ENCODE measurements around the gene PPIP5K2.

DNA sequence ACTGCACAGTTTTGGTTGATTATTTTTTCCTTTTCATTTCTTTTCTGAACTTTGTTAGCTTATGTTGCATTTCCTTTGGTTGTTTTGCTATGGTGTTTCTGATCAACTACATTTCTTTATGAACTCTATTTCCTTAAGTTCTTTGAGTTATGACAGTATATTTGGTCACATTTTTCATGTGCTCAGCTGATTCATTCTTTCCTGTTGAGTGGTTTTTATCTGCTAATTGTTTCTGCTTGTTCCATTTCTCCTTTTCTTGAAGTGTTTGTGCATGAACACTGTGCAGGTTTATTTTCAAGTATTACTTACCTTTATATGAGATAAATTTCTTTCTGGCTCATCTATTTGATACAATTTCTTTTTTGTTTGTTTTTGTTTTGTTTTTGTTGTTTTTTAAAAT lies 87.6 kb downstream of the PPIP5K2 start:
- TF ChIP-seq, protein P1, sequence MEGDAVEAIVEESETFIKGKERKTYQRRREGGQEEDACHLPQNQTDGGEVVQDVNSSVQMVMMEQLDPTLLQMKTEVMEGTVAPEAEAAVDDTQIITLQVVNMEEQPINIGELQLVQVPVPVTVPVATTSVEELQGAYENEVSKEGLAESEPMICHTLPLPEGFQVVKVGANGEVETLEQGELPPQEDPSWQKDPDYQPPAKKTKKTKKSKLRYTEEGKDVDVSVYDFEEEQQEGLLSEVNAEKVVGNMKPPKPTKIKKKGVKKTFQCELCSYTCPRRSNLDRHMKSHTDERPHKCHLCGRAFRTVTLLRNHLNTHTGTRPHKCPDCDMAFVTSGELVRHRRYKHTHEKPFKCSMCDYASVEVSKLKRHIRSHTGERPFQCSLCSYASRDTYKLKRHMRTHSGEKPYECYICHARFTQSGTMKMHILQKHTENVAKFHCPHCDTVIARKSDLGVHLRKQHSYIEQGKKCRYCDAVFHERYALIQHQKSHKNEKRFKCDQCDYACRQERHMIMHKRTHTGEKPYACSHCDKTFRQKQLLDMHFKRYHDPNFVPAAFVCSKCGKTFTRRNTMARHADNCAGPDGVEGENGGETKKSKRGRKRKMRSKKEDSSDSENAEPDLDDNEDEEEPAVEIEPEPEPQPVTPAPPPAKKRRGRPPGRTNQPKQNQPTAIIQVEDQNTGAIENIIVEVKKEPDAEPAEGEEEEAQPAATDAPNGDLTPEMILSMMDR (IDR thresholded peaks at IDR 0.05): no peak
- no peak for TF ChIP-seq POLR2A (IDR thresholded peaks at IDR 0.05)

Data from thyroid gland (tissue), 4 donors.